HL-60/S4 treated with retinoic acid at 250 ng/mL for 4 days and 3 days (cell line): ENCODE results near the gene RAPGEF1.

ENCODE experiments used
- in situ Hi-C: fragments of 300-500 bp; cut with MboI; formaldehyde crosslinking; loops from 2 replicates; pipeline ENCODE4 v1.7.0; 2022; ENCODE audit warnings: low sequenced_read_pairs

The RAPGEF1 gene

GRCh38 chr9:131591845-131592208 lies 148.0 kb downstream of the RAPGEF1 start:
- in situ Hi-C loops: no loop called here

GRCh38 chr9:131590907-131591844 lies 148.7 kb downstream of the RAPGEF1 start:
- in situ Hi-C loops: no loop called here

DNA sequence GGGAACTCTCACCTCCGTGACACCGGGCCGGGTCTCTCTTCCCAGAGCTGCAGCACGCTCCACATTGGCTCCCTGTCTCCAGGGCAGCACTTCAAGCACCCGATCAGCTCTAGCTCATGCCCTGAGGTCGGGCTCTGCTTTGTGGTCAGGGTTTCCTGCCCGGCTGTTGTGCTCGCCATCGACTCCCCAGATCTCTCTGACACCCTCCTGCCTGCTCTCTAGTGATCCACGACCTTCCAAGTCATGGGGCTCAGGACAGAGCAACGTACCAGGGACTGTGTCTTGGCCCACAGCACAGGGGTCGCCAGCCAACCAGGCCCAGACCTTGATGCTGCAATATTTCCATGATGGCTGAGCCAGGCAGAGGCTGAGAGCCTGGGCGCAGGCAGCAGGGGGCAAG lies 149.4 kb downstream of the RAPGEF1 start:
- in situ Hi-C loops: no loop called here

DNA sequence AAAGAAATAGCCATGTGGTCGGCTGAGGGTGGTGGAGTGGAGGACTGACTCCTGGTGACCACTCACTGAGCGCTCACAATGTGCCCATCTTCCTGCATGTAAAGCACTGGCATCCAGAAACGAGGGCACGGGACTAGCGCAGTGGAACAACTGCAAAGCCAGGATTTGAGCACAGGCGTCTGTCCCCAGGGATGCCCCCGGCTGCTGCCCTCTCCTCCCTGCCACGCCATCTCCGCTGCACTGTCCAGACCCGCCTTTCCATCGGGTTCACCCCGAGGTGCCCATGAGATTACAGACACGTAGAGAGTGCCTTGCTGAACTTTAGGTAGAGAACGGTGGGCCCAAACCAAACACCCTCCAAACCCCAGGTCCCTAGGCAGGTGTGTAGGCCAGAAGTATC lies 149.9 kb downstream of the RAPGEF1 start:
- in situ Hi-C loops: no loop called here

- in situ Hi-C loops: no loop called here
Observed at GRCh38 chr9:131589124-131589711, 150.7 kb downstream of the RAPGEF1 start.

- in situ Hi-C loops: no loop called here
Observed at GRCh38 chr9:131588396-131588795, 151.5 kb downstream of the RAPGEF1 start.

GRCh38 chr9:131587906-131588305 lies 152.0 kb downstream of the RAPGEF1 start:
- in situ Hi-C loops: no loop called here

- in situ Hi-C loops: no loop called here
Observed at GRCh38 chr9:131587331-131587730, 152.5 kb downstream of the RAPGEF1 start.

GRCh38 chr9:131585375-131585774 lies 154.5 kb downstream of the RAPGEF1 start:
- in situ Hi-C loops: no loop called here

DNA sequence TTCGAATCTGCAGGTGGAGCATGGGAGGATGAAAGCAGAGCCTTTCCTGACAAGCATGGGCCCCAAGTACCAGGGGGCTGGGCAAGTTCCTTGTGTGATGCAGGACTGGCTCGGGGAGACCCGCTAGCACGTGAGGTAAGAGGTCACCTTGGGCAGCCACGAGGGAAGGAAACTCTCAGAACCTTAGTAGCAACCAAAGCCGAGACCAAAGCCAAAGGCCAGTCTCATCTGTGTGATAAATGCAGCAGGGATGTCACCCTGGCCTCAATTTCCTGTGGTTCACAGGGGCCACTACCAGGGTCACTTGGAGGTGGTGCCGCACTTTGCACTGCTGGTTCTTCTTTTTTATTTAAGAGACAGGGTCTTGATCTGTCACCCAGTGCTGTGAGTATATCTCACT lies 155.0 kb downstream of the RAPGEF1 start:
- in situ Hi-C loops: loop anchor here (5.0 kb wide), 1 partner anchor 157 kb away; the partner anchor contains the start of gene RAPGEF1

GRCh38 chr9:131583836-131584555 lies 155.9 kb downstream of the RAPGEF1 start:
- in situ Hi-C loops: loop anchor here (5.0 kb wide), 1 partner anchor 158 kb away; the partner anchor contains the start of gene RAPGEF1

GRCh38 chr9:131583337-131583645 lies 156.6 kb downstream of the RAPGEF1 start:
- in situ Hi-C loops: loop anchor here (5.0 kb wide), 1 partner anchor 159 kb away; the partner anchor contains the start of gene RAPGEF1

DNA sequence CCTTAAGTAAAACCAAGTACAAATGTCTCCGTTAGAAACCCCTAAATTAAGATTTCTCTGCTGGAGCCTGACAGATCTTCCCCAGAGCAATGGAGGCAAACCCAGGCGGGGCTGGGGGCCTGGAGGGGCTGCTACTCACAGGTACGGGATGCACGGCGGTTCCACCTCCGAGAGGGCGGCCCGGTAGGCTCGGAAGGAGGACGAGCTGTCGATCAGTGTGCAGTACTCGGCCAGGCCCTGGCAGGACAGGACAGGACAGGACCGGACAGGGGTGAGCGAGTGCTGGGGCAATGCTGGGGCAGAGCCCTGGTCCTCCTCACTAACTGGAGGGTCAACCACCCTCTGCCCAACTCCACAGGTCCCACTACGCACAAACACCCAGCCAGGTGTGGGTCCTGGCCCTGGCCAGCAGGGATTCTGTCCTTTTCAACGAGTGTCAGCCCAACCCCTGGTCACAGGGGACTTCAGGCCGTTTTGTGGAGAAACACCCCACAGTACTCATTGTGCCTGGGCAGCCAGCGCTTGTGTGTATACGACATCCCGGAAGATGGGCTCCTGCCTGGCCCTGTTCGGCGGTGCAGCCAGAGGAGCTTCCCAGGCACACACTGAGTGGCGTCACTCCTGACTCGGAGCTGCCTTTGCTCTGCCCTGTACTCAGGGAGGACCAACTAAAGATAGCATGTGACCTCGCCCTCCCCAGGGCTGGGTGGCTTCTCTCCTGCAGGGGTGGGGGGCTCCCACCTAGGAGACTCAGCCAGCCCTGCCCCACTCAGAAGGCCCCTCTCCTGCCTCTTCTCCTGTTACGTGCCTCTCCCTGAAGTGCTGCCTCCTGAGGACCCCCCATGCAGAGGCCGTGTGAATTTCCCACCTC lies 157.2 kb downstream of the RAPGEF1 start:
- in situ Hi-C loops: loop anchor here (5.0 kb wide), 1 partner anchor 160 kb away; the partner anchor contains the start of gene RAPGEF1

GRCh38 chr9:131582056-131582455 lies 157.8 kb downstream of the RAPGEF1 start:
- in situ Hi-C loops: loop anchor here (5.0 kb wide), 1 partner anchor 160 kb away; the partner anchor contains the start of gene RAPGEF1

DNA sequence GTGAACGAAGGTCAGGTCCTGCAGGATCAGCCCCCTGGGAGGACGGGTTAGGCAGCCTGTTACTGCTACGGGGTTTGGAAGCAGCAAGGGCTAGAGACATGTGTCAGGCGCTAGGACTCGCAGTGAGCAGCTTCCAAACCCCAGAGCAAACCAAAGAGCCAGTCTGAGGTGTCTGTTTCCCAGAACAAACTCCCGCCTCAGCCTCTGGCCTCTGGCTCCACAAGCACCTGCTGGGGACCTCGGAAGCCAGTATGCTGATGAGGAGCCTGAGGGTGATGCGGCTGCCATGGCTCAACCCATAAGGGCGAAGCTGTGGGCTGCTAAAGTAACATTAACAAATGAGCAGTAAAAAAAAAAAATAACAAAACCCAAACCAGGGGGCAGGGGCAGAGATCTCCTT lies 159.5 kb downstream of the RAPGEF1 start:
- in situ Hi-C loops: loop anchor here (5.0 kb wide), 1 partner anchor 162 kb away; the partner anchor contains the start of gene RAPGEF1

DNA sequence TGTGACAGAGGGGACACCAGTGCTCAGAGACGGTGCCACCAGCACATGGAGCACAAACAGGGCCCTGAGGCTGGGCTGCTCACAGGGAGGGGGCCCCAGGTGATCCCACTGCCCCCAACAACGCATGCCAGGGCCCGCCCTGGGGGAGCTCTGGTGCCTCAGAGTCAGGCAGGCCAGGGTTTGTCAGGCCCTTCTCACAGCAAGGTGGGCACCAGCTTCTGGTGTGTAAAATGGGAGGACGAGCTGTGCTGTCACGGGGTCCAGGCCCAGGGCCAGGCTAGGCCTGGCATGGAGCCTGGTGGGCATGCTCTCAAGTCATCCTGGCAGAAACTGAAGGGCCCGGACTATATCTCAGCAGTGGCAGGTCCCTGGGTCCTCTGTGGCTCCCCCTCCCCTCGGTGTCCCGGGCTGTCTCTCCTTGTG lies 160.1 kb downstream of the RAPGEF1 start:
- in situ Hi-C loops: loop anchor here (5.0 kb wide), 1 partner anchor 163 kb away; the partner anchor contains the start of gene RAPGEF1

- in situ Hi-C loops: no loop called here
Observed at GRCh38 chr9:131578731-131579504, 161.0 kb downstream of the RAPGEF1 start.

DNA sequence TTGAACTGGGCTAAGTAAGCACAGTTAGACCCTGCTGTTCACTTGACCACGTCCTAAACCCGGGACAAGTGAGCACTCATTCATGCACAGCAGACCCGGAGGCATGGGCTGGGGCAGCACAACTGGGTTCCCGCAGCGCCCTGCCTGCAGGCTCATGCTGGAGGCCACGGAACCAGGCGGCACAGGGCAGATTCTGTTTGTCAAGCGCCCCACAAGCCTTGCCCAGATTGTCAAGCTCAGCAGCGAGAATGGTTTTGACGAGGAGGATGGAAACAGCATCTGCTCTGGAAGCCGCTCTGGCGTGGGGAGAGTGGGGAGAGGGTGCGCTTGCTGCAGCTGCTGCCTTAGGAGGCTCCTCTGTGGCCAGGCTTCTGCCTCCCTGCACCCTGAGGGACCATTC lies 161.9 kb downstream of the RAPGEF1 start:
- in situ Hi-C loops: no loop called here
